HCT116 (cell line): ENCODE results near the gene L1CAM. TPM values are rescaled to one million over a fixed set of nuclear protein-coding genes. Genes with fewer than 3 reads are reported as not detected.

ENCODE experiments used
- ATAC-seq: fragments of 200-7000 bp; cut with Tn5 transposase; 2 replicates; pipeline ENCODE4 v1.9.1; 2020; ENCODE audit warnings: mild to moderate bottlenecking, moderate library complexity
- BruUV-seq: library from RNA; stranded (reverse); fragments of 400-500 nt; replicated peaks from 2 replicates; lab custom pipeline; 2021; lab: Mats Ljungman, UMichigan
- CTCF ChIA-PET: fragments of 300-600 bp; sonication (Branson Sonifier 250); formaldehyde crosslinking; loops from one replicate; lab custom pipeline; 2021; ENCODE audit warnings: antibody characterized with exemption; lab: Charles Lee
- POLR2A ChIA-PET: fragments of 300-600, 350-600 bp; sonication (Branson Sonifier 250); formaldehyde crosslinking; loops from one replicate; lab custom pipeline; 2021; ENCODE audit warnings: antibody characterized with exemption; lab: Charles Lee
- RAD21 ChIA-PET, 2 experiments: fragments of 300-600 bp; sonication (Branson Sonifier 250); formaldehyde crosslinking; loops; one replicate each; lab custom pipeline; 2023; ENCODE audit warnings: low total read pairs in 2 of 2; ENCODE audit not compliant: uncharacterized antibody in 2 of 2, unreplicated experiment in 2 of 2, low non-redundant PET in 1 of 2; lab: Charles Lee
- DNase-seq: peaks from one replicate; pipeline ENCODE4 v3.0.0-alpha.2; 2010; ENCODE audit warnings: low read depth, low spot score
- H2AFZ ChIP-seq: fragments of 200-600 bp; shearing (Covaris generic), sonication (generic); 2 replicates; pipeline ENCODE4 v1.6.1; 2017; ENCODE audit warnings: low read depth, mixed run types, mixed read lengths, antibody characterized with exemption, low read length; ENCODE audit not compliant: poor library complexity, severe bottlenecking
- H3K27ac ChIP-seq: 2 replicates; pipeline ENCODE4 v1.5.1; 2012; ENCODE audit warnings: low read depth, low read length
- H3K27me3 ChIP-seq: fragments of 200-600 bp; sonication (generic); 2 replicates; pipeline ENCODE4 v1.6.1; 2016; ENCODE audit warnings: mixed run types, low read length, mixed read lengths; ENCODE audit not compliant: insufficient read depth
- H3K36me3 ChIP-seq, 2 experiments: fragments of 200-500 bp in 1 of 2; fragments of 200-600 bp in 1 of 2; sonication (Bioruptor generic) in 1 of 2; sonication (generic) in 1 of 2; 2 replicates each; pipeline versions ENCODE4 v1.5.1 to v1.6.1; 2014 to 2016; ENCODE audit warnings: low read length in 2 of 2, inconsistent platforms in 1 of 2, mixed read lengths in 1 of 2, mixed run types in 1 of 2; ENCODE audit not compliant: insufficient read depth in 2 of 2, control insufficient read depth in 1 of 2
- H3K4me1 ChIP-seq, 2 experiments: fragments of 200-600 bp in 1 of 2; sonication (generic) in 1 of 2; 2 replicates each; pipeline versions ENCODE4 v1.5.1 to v1.6.1; 2012 to 2017; ENCODE audit warnings: low read length in 2 of 2, inconsistent platforms in 1 of 2, mild to moderate bottlenecking in 1 of 2, mixed read lengths in 1 of 2, mixed run types in 1 of 2, moderate library complexity in 1 of 2; ENCODE audit not compliant: insufficient read depth in 2 of 2, control insufficient read depth in 1 of 2
- H3K4me2 ChIP-seq: fragments of 200-600 bp; sonication (generic); 2 replicates; pipeline ENCODE4 v1.6.1; 2017; ENCODE audit warnings: mixed run types, low read length, mixed read lengths
- H3K4me3 ChIP-seq, 2 experiments: fragments of 200-600 bp in 1 of 2; sonication (generic) in 1 of 2; replicated peaks in 1 of 2; 2 replicates each; pipeline ENCODE4 v1.5.1; 2011 to 2016; ENCODE audit warnings: low read length in 2 of 2, control low read depth in 1 of 2, low read depth in 1 of 2, mild to moderate bottlenecking in 1 of 2, mixed read lengths in 1 of 2, mixed run types in 1 of 2
- H3K79me2 ChIP-seq: fragments of 200-600 bp; sonication (generic); 2 replicates; pipeline ENCODE4 v1.6.1; 2017; ENCODE audit warnings: mild to moderate bottlenecking, mixed run types, low read length, moderate library complexity, mixed read lengths; ENCODE audit not compliant: insufficient read depth
- H3K9ac ChIP-seq: fragments of 200-600 bp; sonication (generic); 2 replicates; pipeline ENCODE4 v1.6.1; 2016; ENCODE audit warnings: low read length, mixed read lengths
- H3K9me2 ChIP-seq: fragments of 200-600 bp; sonication (generic), shearing (Covaris generic); 2 replicates; pipeline ENCODE4 v1.6.1; 2017; ENCODE audit warnings: mixed run types, mild to moderate bottlenecking, moderate library complexity; ENCODE audit not compliant: insufficient read depth
- H3K9me3 ChIP-seq, 2 experiments: fragments of 200-500 bp in 1 of 2; fragments of 200-600 bp in 1 of 2; sonication (Bioruptor generic) in 1 of 2; sonication (generic) in 1 of 2; 2 replicates each; pipeline ENCODE4 v1.6.1; 2014 to 2017; ENCODE audit warnings: low read length in 2 of 2, mixed read lengths in 2 of 2, inconsistent platforms in 1 of 2, low read depth in 1 of 2, mild to moderate bottlenecking in 1 of 2, mixed run types in 1 of 2, moderate library complexity in 1 of 2; ENCODE audit not compliant: control insufficient read depth in 1 of 2, insufficient read depth in 1 of 2
- H4K20me1 ChIP-seq: fragments of 200-600 bp; sonication (generic), shearing (Covaris generic); 2 replicates; pipeline ENCODE4 v1.6.1; 2017; ENCODE audit warnings: mixed run types, mild to moderate bottlenecking, moderate library complexity; ENCODE audit not compliant: insufficient read depth
- CBX3 ChIP-seq: IDR thresholded peaks from 2 replicates; pipeline ENCODE4 v1.6.1; 2012; ENCODE audit warnings: low read depth
- CEBPB ChIP-seq: IDR thresholded peaks from 2 replicates; pipeline ENCODE4 v1.6.1; 2012; ENCODE audit warnings: low read depth
- EGR1 ChIP-seq: IDR thresholded peaks from 2 replicates; pipeline ENCODE4 v1.6.1; 2012; ENCODE audit warnings: low read depth
- ELF1 ChIP-seq: IDR thresholded peaks from 2 replicates; pipeline ENCODE4 v1.6.1; 2012; ENCODE audit warnings: low read depth, borderline replicate concordance
- EZH2 ChIP-seq: fragments of 200-600 bp; sonication (generic); IDR thresholded peaks from 2 replicates; pipeline ENCODE4 v1.6.1; 2017; ENCODE audit warnings: antibody characterized with exemption, mixed run types
- EZH2phosphoT487 ChIP-seq: fragments of 200-600 bp; IDR thresholded peaks from 2 replicates; pipeline ENCODE4 v1.6.1; 2018; ENCODE audit warnings: antibody characterized with exemption, borderline replicate concordance
- FOSL1 ChIP-seq: IDR thresholded peaks from 2 replicates; pipeline ENCODE4 v1.6.1; 2012; ENCODE audit warnings: low read depth
- JUND ChIP-seq: IDR thresholded peaks from 2 replicates; pipeline ENCODE4 v1.6.1; 2012
- POLR2A ChIP-seq: IDR thresholded peaks from 2 replicates; pipeline ENCODE4 v1.7.0; 2011; ENCODE audit warnings: borderline replicate concordance; ENCODE audit not compliant: insufficient read depth, insufficient read length; ENCODE audit errors: extremely low read depth
- RAD21 ChIP-seq: IDR thresholded peaks from 2 replicates; pipeline ENCODE4 v1.6.1; 2012; ENCODE audit warnings: low read depth, mild to moderate bottlenecking
- SIN3A ChIP-seq: IDR thresholded peaks from 2 replicates; pipeline ENCODE4 v1.6.1; 2012; ENCODE audit warnings: low read depth
- SP1 ChIP-seq: IDR thresholded peaks from 2 replicates; pipeline ENCODE4 v1.6.1; 2012; ENCODE audit warnings: low read depth
- TCF7L2 ChIP-seq: IDR thresholded peaks from 2 replicates; pipeline ENCODE4 v1.7.0; 2011; ENCODE audit warnings: borderline replicate concordance, inconsistent platforms; ENCODE audit not compliant: insufficient read depth, insufficient read length; ENCODE audit errors: extremely low read depth
- YY1 ChIP-seq: IDR thresholded peaks from 2 replicates; pipeline ENCODE4 v1.6.1; 2011; ENCODE audit warnings: low read length, low read depth, moderate library complexity, mild to moderate bottlenecking; ENCODE audit not compliant: insufficient replicate concordance; ENCODE audit errors: extremely low read depth
- ZFX ChIP-seq: fragments of 450-650 bp; IDR thresholded peaks from 2 replicates; pipeline ENCODE4 v1.6.1; 2017
- intact Hi-C: fragments of 100-400 bp; cut with micrococcal nuclease; formaldehyde crosslinking; loops from 2 replicates; pipeline ENCODE4 v1.10.0; 2022
- total RNA-seq: library from RNA; stranded (reverse); gene quantifications from one replicate; pipeline ENCODE4 v1.2.1, GENCODE V29; 2021; ENCODE audit not compliant: unreplicated experiment
- TF ChIP-seq, protein P1 (sequence below): IDR thresholded peaks from 2 replicates; pipeline ENCODE4 v1.6.1; 2012
- TF ChIP-seq, protein P2 (sequence below): IDR thresholded peaks from 2 replicates; pipeline ENCODE4 v1.6.1; 2012; ENCODE audit warnings: low read depth
- TF ChIP-seq, protein P3 (sequence below), 3 experiments: fragments of 200-600 bp in 1 of 3; sonication (generic) in 1 of 3; IDR thresholded peaks in 2 of 3; conservative IDR thresholded peaks in 1 of 3; 2 replicates each; pipeline ENCODE4 v1.5.1; 2012 to 2017; ENCODE audit warnings: low read depth in 2 of 3, low read length in 2 of 3, antibody characterized with exemption in 1 of 3, borderline replicate concordance in 1 of 3, control low read depth in 1 of 3, mild to moderate bottlenecking in 1 of 3, mixed read lengths in 1 of 3, mixed run types in 1 of 3, moderate library complexity in 1 of 3; ENCODE audit not compliant: insufficient read depth in 1 of 3
- TF ChIP-seq, protein P4 (sequence below): IDR thresholded peaks from 2 replicates; pipeline ENCODE4 v1.6.1; 2011; ENCODE audit warnings: mild to moderate bottlenecking, low read length, moderate library complexity; ENCODE audit not compliant: insufficient replicate concordance; ENCODE audit errors: extremely low read depth
- TF ChIP-seq, protein P5 (sequence below): IDR thresholded peaks from 2 replicates; pipeline ENCODE4 v1.6.1; 2012

The L1CAM gene
- total RNA-seq, 1 experiment from 2014 or later, result 14.8 TPM

DNA sequence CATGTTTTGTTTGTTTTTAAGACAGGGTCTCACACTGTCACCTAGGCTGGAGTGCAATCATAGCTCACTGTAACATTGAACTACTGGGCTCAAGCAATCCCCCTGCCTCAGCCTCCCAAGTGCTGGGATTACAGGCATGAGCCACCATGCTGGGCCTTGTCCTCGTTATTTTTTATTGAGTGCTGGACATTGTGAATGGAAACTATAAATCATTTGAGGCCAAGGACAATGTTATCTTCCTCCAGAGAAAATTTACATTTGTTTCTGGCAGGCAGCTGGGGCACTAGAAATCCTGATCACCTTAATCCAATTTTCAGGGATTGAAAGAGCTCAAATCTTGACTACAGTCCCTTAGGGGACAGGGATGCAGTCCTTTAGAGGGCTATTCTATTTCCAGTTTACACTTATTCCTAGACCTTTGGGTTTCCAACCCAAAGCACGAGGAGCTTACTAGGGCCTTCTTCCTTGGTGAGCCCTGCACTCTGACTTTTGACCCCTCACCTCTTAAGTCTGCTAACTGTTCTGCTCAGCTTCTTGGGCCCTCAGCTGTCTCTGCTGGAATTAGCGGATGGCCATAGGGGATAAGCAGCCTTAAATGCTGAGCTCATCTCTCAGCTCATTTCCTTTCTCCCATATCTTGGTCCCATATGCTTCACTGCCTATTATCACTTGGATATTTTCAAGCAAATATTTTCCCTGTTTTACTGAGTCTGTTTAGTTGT, 32.6 kb downstream of the L1CAM start:
- no peaks in the 10 kb centered on the region for H3K36me3 ChIP-seq
- no peak overlapping the region for H2AFZ ChIP-seq
- no TSS peak for BruUV-seq
- ATAC-seq, result no peak
- no peaks in the 10 kb centered on the region for H3K9me3 ChIP-seq
- H3K4me2 ChIP-seq, result no peak overlapping the region
- DNase-seq, result no peak
- no peak overlapping the region for H3K4me3 ChIP-seq
- no peak overlapping the region for H3K27ac ChIP-seq
- H4K20me1 ChIP-seq, result no peaks in the 10 kb centered on the region
- no peaks in the 10 kb centered on the region for H3K9me2 ChIP-seq
- H3K9ac ChIP-seq, result no peak overlapping the region
- no peaks in the 10 kb centered on the region for H3K4me1 ChIP-seq
- H3K79me2 ChIP-seq, result no peaks in the 10 kb centered on the region
- ChIA-PET CTCF (no interaction called here), POLR2A (no interaction called here), RAD21 (no interaction called here)
- TF ChIP-seq CBX3, result no peak
- no peak for TF ChIP-seq JUND
- no peak for TF ChIP-seq ELF1
- TF ChIP-seq, protein P1, sequence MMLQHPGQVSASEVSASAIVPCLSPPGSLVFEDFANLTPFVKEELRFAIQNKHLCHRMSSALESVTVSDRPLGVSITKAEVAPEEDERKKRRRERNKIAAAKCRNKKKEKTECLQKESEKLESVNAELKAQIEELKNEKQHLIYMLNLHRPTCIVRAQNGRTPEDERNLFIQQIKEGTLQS, result no peak
- no peak for TF ChIP-seq POLR2A
- TF ChIP-seq FOSL1, result no peak
- TF ChIP-seq, protein P2, sequence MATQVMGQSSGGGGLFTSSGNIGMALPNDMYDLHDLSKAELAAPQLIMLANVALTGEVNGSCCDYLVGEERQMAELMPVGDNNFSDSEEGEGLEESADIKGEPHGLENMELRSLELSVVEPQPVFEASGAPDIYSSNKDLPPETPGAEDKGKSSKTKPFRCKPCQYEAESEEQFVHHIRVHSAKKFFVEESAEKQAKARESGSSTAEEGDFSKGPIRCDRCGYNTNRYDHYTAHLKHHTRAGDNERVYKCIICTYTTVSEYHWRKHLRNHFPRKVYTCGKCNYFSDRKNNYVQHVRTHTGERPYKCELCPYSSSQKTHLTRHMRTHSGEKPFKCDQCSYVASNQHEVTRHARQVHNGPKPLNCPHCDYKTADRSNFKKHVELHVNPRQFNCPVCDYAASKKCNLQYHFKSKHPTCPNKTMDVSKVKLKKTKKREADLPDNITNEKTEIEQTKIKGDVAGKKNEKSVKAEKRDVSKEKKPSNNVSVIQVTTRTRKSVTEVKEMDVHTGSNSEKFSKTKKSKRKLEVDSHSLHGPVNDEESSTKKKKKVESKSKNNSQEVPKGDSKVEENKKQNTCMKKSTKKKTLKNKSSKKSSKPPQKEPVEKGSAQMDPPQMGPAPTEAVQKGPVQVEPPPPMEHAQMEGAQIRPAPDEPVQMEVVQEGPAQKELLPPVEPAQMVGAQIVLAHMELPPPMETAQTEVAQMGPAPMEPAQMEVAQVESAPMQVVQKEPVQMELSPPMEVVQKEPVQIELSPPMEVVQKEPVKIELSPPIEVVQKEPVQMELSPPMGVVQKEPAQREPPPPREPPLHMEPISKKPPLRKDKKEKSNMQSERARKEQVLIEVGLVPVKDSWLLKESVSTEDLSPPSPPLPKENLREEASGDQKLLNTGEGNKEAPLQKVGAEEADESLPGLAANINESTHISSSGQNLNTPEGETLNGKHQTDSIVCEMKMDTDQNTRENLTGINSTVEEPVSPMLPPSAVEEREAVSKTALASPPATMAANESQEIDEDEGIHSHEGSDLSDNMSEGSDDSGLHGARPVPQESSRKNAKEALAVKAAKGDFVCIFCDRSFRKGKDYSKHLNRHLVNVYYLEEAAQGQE, result no peak
- TF ChIP-seq YY1, result no peak
- TF ChIP-seq CEBPB, result no peak
- TF ChIP-seq EZH2, result no peak
- TF ChIP-seq EGR1, result no peak
- no peak for TF ChIP-seq ZFX
- no peak for TF ChIP-seq SP1
- TF ChIP-seq, protein P3, sequence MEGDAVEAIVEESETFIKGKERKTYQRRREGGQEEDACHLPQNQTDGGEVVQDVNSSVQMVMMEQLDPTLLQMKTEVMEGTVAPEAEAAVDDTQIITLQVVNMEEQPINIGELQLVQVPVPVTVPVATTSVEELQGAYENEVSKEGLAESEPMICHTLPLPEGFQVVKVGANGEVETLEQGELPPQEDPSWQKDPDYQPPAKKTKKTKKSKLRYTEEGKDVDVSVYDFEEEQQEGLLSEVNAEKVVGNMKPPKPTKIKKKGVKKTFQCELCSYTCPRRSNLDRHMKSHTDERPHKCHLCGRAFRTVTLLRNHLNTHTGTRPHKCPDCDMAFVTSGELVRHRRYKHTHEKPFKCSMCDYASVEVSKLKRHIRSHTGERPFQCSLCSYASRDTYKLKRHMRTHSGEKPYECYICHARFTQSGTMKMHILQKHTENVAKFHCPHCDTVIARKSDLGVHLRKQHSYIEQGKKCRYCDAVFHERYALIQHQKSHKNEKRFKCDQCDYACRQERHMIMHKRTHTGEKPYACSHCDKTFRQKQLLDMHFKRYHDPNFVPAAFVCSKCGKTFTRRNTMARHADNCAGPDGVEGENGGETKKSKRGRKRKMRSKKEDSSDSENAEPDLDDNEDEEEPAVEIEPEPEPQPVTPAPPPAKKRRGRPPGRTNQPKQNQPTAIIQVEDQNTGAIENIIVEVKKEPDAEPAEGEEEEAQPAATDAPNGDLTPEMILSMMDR (IDR thresholded peaks at IDR 0.05 in 2 of 3, conservative IDR thresholded peaks at IDR 0.05 in 1 of 3; ENCODE audit: borderline replicate concordance in 1 of 3, insufficient read depth in 1 of 3, low read depth in 2 of 3, low read length in 2 of 3), result no peak
- TF ChIP-seq RAD21, result no peak
- TF ChIP-seq TCF7L2, result no peak
- no peak for TF ChIP-seq EZH2phosphoT487
- TF ChIP-seq, protein P4, sequence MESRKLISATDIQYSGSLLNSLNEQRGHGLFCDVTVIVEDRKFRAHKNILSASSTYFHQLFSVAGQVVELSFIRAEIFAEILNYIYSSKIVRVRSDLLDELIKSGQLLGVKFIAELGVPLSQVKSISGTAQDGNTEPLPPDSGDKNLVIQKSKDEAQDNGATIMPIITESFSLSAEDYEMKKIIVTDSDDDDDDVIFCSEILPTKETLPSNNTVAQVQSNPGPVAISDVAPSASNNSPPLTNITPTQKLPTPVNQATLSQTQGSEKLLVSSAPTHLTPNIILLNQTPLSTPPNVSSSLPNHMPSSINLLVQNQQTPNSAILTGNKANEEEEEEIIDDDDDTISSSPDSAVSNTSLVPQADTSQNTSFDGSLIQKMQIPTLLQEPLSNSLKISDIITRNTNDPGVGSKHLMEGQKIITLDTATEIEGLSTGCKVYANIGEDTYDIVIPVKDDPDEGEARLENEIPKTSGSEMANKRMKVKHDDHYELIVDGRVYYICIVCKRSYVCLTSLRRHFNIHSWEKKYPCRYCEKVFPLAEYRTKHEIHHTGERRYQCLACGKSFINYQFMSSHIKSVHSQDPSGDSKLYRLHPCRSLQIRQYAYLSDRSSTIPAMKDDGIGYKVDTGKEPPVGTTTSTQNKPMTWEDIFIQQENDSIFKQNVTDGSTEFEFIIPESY, result no peak
- no peak for TF ChIP-seq SIN3A
- TF ChIP-seq, protein P5, sequence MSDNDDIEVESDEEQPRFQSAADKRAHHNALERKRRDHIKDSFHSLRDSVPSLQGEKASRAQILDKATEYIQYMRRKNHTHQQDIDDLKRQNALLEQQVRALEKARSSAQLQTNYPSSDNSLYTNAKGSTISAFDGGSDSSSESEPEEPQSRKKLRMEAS, result no peak
- intact Hi-C loops, result no loop called here
- peaks cover 6% of the 10 kb centered on the region; the same call in 1 of the 2 replicates for H3K27me3 ChIP-seq
